ENCODE data around the gene SLC28A1. TPM values are rescaled to one million over a fixed set of nuclear protein-coding genes. Genes with fewer than 3 reads are reported as not detected.

The SLC28A1 gene
- total RNA-seq, 1 experiment from 2014 or later, result 0.13 TPM

GRCh38 chr15:84855136-84855535 is 29.3 kb upstream of the SLC28A1 start:
- H3K4me3 Mint-ChIP-seq, result no peak overlapping the region
- no peaks in the 10 kb centered on the region for H3K4me1 Mint-ChIP-seq
- H3K36me3 Mint-ChIP-seq (ENCODE audit: insufficient read depth in 1 of 3, low read depth in 3 of 3), result peaks cover 0 to 18% (median 7%) of the 10 kb centered on the region in 3 experiments; a peak in 5 of 7 replicates
- no peak overlapping the region for H2BK120ac ChIP-seq (ENCODE audit: low read depth, low read length, poor library complexity, severe bottlenecking)
- H3K27me3 Mint-ChIP-seq (ENCODE audit: low read depth), result no peaks in the 10 kb centered on the region
- no peak for TF ChIP-seq CTCF (conservative IDR thresholded peaks at IDR 0.05)
- no peak overlapping the region for H2AK5ac ChIP-seq (ENCODE audit: insufficient read length, low read length)
- H4K8ac ChIP-seq (replicated peaks; ENCODE audit: insufficient read length, low read depth, low read length), result no peak overlapping the region
- no peak overlapping the region for H3K18ac ChIP-seq (ENCODE audit: insufficient read length, low read depth, low read length)
- no peak overlapping the region for H2BK15ac ChIP-seq (ENCODE audit: low read depth, low read length)
- no CpG with 5 or more reads among the region's 9 CpGs for WGBS (ENCODE audit: extremely low coverage, insufficient read length, low lambda C conversion rate)
- no peak overlapping the region for H3K27ac ChIP-seq (ENCODE audit: insufficient read length, low read depth, low read length)
- H3K4me2 ChIP-seq (ENCODE audit: insufficient read depth, insufficient read length, low read length), result no peak overlapping the region
- H3K9me3 Mint-ChIP-seq, result no peaks in the 10 kb centered on the region
- no peaks in the 10 kb centered on the region for H3K4me1 ChIP-seq (ENCODE audit: insufficient read depth, low read length)
- peak overlapping the region in 2 of 3 experiments; percentile 5 to 82; a peak in 4 of 7 replicates for H3K27ac Mint-ChIP-seq
- H2BK20ac ChIP-seq (ENCODE audit: low read depth, low read length, poor library complexity, severe bottlenecking), result no peak overlapping the region
- no peaks in the 10 kb centered on the region for H3K79me2 ChIP-seq (ENCODE audit: insufficient read depth, low read length)
- no peak overlapping the region for H3T11ph ChIP-seq (ENCODE audit: low read length)
- H3K27me3 ChIP-seq (ENCODE audit: insufficient read depth, low read length), result no peaks in the 10 kb centered on the region
- H3K56ac ChIP-seq (ENCODE audit: insufficient read length, low read depth, low read length), result no peak overlapping the region
- H3K14ac ChIP-seq (ENCODE audit: insufficient read depth, low read length), result no peak overlapping the region
- H3K9ac ChIP-seq (ENCODE audit: extremely low read depth, insufficient read length, low read length), result no peak overlapping the region
- H2BK5ac ChIP-seq (ENCODE audit: insufficient read length, low read length), result no peak overlapping the region
- no peak overlapping the region for H3K23ac ChIP-seq (ENCODE audit: insufficient read length, low read depth, low read length)
- no peaks in the 10 kb centered on the region for H4K20me1 ChIP-seq (ENCODE audit: control insufficient read depth, insufficient read depth, insufficient read length)
- no peaks in the 10 kb centered on the region for H3K79me1 ChIP-seq (ENCODE audit: insufficient read depth, low read depth, low read length, poor library complexity, severe bottlenecking)
- no peak for DNase-seq
- no peak overlapping the region for H4K5ac ChIP-seq (ENCODE audit: insufficient read length, low read depth, low read length)
- no peak overlapping the region for H2AFZ ChIP-seq (ENCODE audit: low read length)
- H4K91ac ChIP-seq (ENCODE audit: insufficient read length, low read depth, low read length), result no peak overlapping the region
- no peak overlapping the region for H3K4ac ChIP-seq (ENCODE audit: low read depth, low read length)
- H2BK12ac ChIP-seq (ENCODE audit: insufficient read length, low read depth, low read length), result no peak overlapping the region
- H3K23me2 ChIP-seq (ENCODE audit: insufficient read length, low read depth, low read length, poor library complexity, severe bottlenecking), result no peaks in the 10 kb centered on the region
- no peaks in the 10 kb centered on the region for H3K9me3 ChIP-seq (ENCODE audit: control insufficient read depth, low read depth, low read length)

Measured in H9 (cell line).